ENCODE measurements around the gene PRKD1.

GRCh38 chr14:29648045-29648444 lies 279.6 kb downstream of the PRKD1 start:
- TF ChIP-seq POLR2A (IDR thresholded peaks at IDR 0.05) = no peak
- no peak for TF ChIP-seq CTCF (IDR thresholded peaks at IDR 0.05 in 8 of 11, conservative IDR thresholded peaks at IDR 0.05 in 3 of 11)

Data from spleen (tissue), 7 donors.